IMR-90 (cell line): ENCODE measurements around the gene CNGB1.

Experiments used
- BHLHE40 ChIP-seq: fragments of 150-350 bp; IDR thresholded peaks from 2 replicates; pipeline ENCODE4 v1.6.1; 2016; ENCODE audit warnings: mild to moderate bottlenecking, low read depth, low read length
- CEBPB ChIP-seq: IDR thresholded peaks from 2 replicates; pipeline ENCODE4 v1.6.1; 2012; ENCODE audit warnings: low read depth, low read length, improper control_type of control experiment
- CTCF ChIP-seq: conservative IDR thresholded peaks from 2 replicates; pipeline ENCODE4 v1.5.1; 2012; ENCODE audit warnings: mild to moderate bottlenecking, low read depth, low read length, improper control_type of control experiment
- MAFK ChIP-seq: IDR thresholded peaks from 2 replicates; pipeline ENCODE4 v1.6.1; 2012; ENCODE audit warnings: low read depth, low read length, improper control_type of control experiment
- POLR2A ChIP-seq: IDR thresholded peaks from 2 replicates; pipeline ENCODE4 v1.6.1; 2012; ENCODE audit warnings: mild to moderate bottlenecking, low read depth, low read length
- SMC3 ChIP-seq: fragments of 150-350 bp; IDR thresholded peaks from 2 replicates; pipeline ENCODE4 v1.6.1; 2016; ENCODE audit warnings: low read depth, mild to moderate bottlenecking, antibody characterized with exemption, low read length, moderate library complexity

DNA sequence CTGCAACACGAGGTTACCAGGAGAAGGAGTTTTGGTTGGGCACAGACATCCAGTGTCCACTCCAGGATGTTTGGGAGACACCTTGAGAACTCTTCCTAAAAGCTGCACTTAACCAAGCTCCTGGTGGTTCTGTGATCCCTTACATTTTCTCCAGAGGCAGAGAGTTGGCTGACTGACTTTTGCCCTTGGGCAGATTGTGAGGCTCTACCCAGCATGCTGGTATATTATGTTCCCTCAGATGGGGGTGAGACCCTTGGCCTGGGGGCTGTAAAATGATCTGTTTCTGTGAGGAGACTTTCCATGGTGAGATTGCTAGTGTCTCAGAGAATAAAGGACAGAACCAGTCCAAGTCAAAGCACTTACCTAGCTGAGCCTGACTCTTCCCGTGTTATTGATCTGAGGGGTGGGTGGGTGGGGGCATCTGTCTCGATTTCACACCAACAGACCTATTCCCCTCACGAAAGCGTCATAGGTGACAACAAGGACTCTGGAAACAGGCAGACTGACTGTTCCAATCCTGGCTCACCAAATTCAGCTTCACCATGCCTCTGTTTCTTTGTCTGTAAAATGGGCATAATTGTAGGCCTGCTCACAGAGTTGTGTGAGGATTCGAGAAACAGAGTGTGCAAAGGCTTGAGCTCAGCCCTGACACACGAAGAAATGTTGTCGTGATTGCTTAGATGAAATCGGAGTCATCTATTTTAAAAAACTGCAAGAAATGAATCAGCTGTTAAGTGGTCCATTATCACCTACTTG lies 42.5 kb upstream of the CNGB1 start:
- no peak for TF ChIP-seq POLR2A
- TF ChIP-seq CTCF = no peak
- no peak for TF ChIP-seq MAFK
- no peak for TF ChIP-seq BHLHE40
- TF ChIP-seq CEBPB = no peak
- no peak for TF ChIP-seq SMC3
